PC-9 (cell line): ENCODE data around the gene ZFR.

Experiments
- CTCF ChIP-seq: fragments of 200-600 bp; sonication (generic); conservative IDR thresholded peaks from 2 replicates; pipeline ENCODE4 v1.6.1; 2017; ENCODE audit warnings: mixed run types, antibody characterized with exemption, mild to moderate bottlenecking, moderate library complexity
- EZH2 ChIP-seq: fragments of 200-600 bp; sonication (generic); IDR thresholded peaks from 2 replicates; pipeline ENCODE4 v1.8.0; 2017; ENCODE audit warnings: antibody characterized with exemption, low read depth

- TF ChIP-seq CTCF (no peak), EZH2 (no peak)
These were observed 135.6 kb downstream of the ZFR start for GRCh38 chr5:32308946-32309345.
